PC-3 (cell line): ENCODE results near the gene SLC25A11.

Experiments
- EZH2 ChIP-seq: fragments of 300-600 bp; sonication (generic); IDR thresholded peaks from one replicate; pipeline ENCODE4 v1.6.1; 2017; ENCODE audit warnings: antibody characterized with exemption, mild to moderate bottlenecking, low read length; ENCODE audit not compliant: unreplicated experiment
- TF ChIP-seq, protein P1 (sequence below): fragments of 300-600 bp; sonication (generic); conservative IDR thresholded peaks from 2 replicates; pipeline ENCODE4 v1.5.1; 2017; ENCODE audit warnings: antibody characterized with exemption, low read depth, mild to moderate bottlenecking, low read length

DNA sequence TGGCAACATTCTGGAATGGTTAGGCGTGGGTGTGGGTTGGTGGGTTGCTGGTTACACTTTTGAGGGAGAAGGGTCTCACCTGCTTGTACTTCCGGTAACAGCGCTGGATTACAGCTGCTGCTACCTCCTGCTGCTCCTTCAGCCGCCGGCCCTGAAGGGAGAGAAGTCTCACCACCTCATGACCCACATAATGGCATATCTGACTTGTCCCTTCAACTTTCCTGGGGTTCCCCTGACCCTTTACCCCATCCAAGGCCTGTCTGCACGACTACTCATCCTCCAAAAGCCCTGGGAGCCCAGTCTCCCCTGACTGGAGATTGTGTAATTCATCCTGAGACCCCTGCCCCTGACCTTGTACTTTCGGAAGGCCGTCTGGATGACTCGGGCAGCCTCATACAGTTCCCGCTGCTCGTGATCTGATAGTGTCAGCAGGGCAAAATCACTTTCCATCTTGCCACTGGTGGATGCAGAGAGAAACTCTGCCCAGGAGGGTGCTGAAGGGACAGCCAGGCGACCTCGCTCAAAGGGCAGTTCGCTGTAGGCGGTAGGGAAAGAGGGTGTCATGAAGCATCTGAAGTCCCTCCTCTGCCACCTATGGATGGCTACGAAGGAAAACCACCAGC, 29.8 kb upstream of the SLC25A11 start:
- TF ChIP-seq, protein P1, sequence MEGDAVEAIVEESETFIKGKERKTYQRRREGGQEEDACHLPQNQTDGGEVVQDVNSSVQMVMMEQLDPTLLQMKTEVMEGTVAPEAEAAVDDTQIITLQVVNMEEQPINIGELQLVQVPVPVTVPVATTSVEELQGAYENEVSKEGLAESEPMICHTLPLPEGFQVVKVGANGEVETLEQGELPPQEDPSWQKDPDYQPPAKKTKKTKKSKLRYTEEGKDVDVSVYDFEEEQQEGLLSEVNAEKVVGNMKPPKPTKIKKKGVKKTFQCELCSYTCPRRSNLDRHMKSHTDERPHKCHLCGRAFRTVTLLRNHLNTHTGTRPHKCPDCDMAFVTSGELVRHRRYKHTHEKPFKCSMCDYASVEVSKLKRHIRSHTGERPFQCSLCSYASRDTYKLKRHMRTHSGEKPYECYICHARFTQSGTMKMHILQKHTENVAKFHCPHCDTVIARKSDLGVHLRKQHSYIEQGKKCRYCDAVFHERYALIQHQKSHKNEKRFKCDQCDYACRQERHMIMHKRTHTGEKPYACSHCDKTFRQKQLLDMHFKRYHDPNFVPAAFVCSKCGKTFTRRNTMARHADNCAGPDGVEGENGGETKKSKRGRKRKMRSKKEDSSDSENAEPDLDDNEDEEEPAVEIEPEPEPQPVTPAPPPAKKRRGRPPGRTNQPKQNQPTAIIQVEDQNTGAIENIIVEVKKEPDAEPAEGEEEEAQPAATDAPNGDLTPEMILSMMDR = no peak
- no peak for TF ChIP-seq EZH2
